T-helper 1 cell treated with Interleukin-12 subunit alpha and Interleukin-12 subunit beta and Interleukin-4 antibody, amounts not matched to agents 30 μg/mL and 1 μg/mL, for 36 hours (primary cell): ENCODE results near the gene GLCCI1.

Source experiments
- H3K27ac Mint-ChIP-seq: one replicate; pipeline ENCODE4 v1.8.0; 2021; ENCODE audit warnings: mild to moderate bottlenecking, mixed read lengths
- H3K27me3 Mint-ChIP-seq: one replicate; pipeline ENCODE4 v1.8.0; 2021; ENCODE audit warnings: low read depth, mixed read lengths
- H3K36me3 Mint-ChIP-seq: one replicate; pipeline ENCODE4 v1.8.0; 2021; ENCODE audit warnings: low read depth, mixed read lengths
- H3K4me1 Mint-ChIP-seq: one replicate; pipeline ENCODE4 v1.8.0; 2021; ENCODE audit warnings: low read depth, mixed read lengths
- H3K4me3 Mint-ChIP-seq: one replicate; pipeline ENCODE4 v1.8.0; 2021; ENCODE audit warnings: mild to moderate bottlenecking, moderate library complexity, mixed read lengths
- H3K9me3 Mint-ChIP-seq: one replicate; pipeline ENCODE4 v1.8.0; 2021; ENCODE audit warnings: mixed read lengths

GLCCI1 gene

DNA sequence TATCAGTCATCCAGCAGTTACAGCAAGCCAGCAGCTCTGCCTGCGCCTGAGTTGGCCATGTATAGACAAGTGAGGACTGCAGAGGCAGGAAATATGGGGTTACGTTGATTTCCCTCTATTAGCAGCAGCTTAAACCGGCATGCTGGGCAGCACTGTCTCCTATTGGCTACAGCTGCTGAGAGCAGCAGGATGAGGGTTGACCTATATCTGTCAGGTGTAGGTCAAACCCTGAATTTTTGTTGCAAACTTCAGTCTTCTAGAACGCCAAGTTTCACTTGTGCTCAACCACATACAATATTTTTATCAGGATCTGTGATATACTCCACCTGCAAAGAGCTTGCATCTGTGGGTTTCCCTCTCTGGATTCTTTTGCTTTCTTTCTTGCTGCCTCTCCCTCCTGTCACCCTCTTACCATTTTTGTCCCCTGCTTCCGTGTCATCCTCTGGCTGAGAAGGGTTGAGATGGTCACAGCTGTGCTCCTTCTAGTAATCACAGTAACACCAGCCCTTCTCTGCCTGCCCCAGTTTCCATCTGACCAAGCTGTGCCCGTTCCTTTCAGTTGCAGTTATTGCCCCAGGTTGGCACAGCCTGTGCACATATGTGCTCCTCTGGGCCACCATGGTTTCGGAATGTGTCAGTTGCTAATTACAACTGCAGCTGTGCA lies 23.8 kb upstream of the GLCCI1 start:
- Mint-ChIP-seq H3K36me3 (no peaks in the 10 kb centered on the region), H3K9me3 (no peaks in the 10 kb centered on the region), H3K27ac (peak overlapping the region; percentile 83), H3K27me3 (no peaks in the 10 kb centered on the region), H3K4me1 (peaks cover 20% of the 10 kb centered on the region), H3K4me3 (peak overlapping the region; percentile 61)

DNA sequence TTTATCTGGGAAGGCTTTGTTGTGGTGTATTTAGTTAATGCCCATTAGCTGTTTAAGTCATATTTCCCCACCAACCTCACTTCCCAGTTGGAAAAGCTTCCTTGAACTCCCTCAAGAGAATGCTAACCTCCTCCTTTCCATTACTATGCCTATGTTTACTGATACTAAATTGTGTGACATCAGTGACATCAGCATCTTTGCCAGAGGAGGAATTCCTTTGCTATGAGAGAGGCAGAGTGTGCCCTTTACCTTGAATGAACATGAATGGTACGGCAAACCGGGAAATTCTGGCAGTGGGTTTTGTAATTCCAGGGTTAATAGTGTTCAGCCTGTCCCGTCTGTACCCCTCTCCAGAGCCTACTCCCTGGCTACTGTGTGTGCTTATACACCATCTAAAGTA lies 22.1 kb upstream of the GLCCI1 start:
- Mint-ChIP-seq H3K9me3 (peaks cover 10% of the 10 kb centered on the region), H3K4me3 (no peak overlapping the region)

DNA sequence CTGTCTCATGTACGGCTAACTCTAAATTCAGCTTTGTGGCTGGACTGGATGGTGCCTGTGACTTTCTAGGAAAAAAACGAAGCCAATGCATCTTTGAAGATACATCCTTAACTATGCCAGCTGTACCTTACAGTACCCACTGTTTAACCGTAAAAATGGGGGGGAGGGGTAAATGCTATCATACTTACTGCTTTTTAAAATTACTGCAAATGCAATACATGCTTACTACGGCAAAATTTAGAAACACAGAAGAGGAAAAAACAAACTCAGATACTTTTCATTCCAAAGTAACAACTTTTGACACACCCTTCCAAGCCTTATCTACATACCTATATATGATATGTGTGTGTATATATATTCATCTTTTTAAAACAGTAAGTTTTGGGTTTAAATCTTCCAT lies 20.4 kb upstream of the GLCCI1 start:
- Mint-ChIP-seq H3K27me3 (no peaks in the 10 kb centered on the region), H3K4me1 (peaks cover 18% of the 10 kb centered on the region), H3K9me3 (peaks cover 10% of the 10 kb centered on the region), H3K4me3 (no peak overlapping the region), H3K27ac (no peak overlapping the region), H3K36me3 (peaks cover 4% of the 10 kb centered on the region)

More for the DNA sequence above, 22.1 kb upstream of the GLCCI1 start:
- peaks cover 4% of the 10 kb centered on the region for H3K36me3 Mint-ChIP-seq
- H3K4me1 Mint-ChIP-seq: peaks cover 20% of the 10 kb centered on the region
- no peak overlapping the region for H3K27ac Mint-ChIP-seq
- H3K27me3 Mint-ChIP-seq: no peaks in the 10 kb centered on the region

DNA sequence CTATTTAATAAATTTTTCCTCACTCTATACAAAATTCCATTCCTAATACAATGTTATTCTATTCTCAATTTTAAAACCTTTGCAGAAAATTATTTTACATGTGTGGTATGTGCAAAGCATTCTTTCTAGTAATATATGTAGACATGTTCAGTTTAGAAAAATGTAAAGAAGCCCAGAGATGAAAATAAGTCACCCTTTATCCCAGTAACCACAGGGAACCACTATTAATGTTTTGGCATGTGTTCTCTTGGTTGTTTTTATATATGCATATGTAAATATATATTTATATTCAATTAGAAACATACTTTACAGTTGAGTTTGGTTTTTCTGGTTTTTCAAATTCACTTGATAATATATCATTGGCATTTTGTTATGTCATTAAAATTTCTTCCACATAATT lies 14.8 kb upstream of the GLCCI1 start:
- peaks cover 10% of the 10 kb centered on the region for H3K9me3 Mint-ChIP-seq
- no peak overlapping the region for H3K27ac Mint-ChIP-seq
- no peaks in the 10 kb centered on the region for H3K4me1 Mint-ChIP-seq
- H3K27me3 Mint-ChIP-seq: no peaks in the 10 kb centered on the region
- peaks cover 5% of the 10 kb centered on the region for H3K36me3 Mint-ChIP-seq
- H3K4me3 Mint-ChIP-seq: no peak overlapping the region

DNA sequence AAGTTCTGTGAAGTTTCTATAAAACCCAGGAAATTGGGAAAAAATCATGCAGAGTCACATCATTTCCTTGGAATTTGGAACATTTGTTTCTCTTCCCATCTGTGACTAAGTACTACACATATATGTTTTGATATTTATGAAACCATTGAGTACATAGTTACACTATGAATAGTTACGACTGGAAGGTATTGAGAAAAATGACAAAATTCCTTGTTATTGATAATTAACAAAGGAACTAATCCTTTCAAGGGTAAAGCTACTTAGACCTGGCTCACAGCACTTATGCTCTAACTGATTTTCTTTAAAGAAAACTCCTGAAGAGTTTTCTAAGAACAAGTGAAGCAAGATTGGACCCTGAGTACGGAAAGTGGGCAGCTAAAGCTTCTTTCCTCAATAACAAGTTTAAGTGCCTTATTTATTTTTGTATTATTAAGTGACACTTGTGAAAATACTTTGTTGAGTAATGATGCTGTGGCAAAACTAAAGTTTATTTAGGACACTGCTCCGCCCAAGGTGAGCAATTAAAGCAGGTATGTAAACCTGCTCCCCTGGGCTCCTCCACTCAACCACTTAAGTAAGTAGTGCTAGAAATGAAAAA lies 12.0 kb upstream of the GLCCI1 start:
- Mint-ChIP-seq H3K36me3 (peaks cover 1% of the 10 kb centered on the region), H3K9me3 (no peaks in the 10 kb centered on the region), H3K27me3 (no peaks in the 10 kb centered on the region), H3K27ac (no peak overlapping the region), H3K4me3 (no peak overlapping the region), H3K4me1 (no peaks in the 10 kb centered on the region)

DNA sequence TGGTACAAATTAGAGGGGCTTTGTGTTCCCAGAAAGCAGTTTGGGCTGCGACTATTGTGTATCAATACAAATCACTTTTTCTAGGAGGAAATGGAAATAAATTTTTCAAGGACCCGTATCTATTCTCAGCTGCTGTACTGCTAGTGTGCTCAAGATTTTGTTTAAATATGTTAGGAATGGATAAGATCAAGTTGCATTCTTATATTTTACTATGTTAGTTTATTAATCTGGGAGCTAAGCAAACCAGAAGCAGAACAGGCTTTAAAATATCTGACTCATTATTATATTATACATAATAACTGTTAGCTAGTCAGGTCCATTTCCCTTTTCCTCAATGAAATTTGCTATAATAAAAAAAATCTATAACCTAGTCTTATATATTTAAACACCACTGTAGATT lies 11.1 kb upstream of the GLCCI1 start:
- no peak overlapping the region for H3K4me3 Mint-ChIP-seq
- H3K27me3 Mint-ChIP-seq: no peaks in the 10 kb centered on the region
- H3K9me3 Mint-ChIP-seq: no peaks in the 10 kb centered on the region
- no peak overlapping the region for H3K27ac Mint-ChIP-seq
- peaks cover 1% of the 10 kb centered on the region for H3K36me3 Mint-ChIP-seq
- H3K4me1 Mint-ChIP-seq: no peaks in the 10 kb centered on the region

DNA sequence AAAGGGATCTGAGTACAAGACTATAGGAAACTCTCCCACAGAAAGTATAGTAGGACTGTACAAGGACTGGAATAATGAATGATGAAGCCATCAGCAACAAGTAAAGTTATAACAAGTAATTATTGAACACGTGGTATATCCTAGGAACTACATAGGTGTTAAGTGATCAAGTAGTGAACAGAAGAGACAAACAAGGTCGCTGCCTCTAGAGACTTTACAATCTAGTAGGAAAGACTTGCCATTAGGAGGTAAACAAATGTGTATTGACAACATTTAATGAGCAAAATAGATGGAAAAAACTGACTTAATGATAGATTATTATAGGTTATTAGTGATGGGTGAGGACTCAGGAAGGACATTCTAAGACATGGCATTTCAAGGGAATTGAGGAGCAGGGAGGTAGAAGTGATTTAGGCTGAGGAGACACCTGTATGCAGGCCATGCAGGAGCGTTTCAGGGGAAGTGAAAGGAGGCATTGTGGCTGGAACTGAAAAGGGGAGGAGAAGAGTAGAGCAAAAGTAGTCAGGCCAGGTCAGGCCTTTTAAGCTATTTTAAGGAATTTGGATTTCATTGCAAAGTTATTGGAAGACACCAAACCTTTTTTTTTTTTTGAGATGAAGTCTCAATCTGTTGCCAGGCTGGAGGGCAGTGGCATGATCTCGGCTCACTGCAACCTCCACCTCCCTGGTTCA lies 8.5 kb upstream of the GLCCI1 start:
- Mint-ChIP-seq H3K4me3 (no peak overlapping the region), H3K36me3 (no peaks in the 10 kb centered on the region), H3K27ac (no peak overlapping the region), H3K9me3 (no peaks in the 10 kb centered on the region), H3K4me1 (no peaks in the 10 kb centered on the region), H3K27me3 (no peaks in the 10 kb centered on the region)

DNA sequence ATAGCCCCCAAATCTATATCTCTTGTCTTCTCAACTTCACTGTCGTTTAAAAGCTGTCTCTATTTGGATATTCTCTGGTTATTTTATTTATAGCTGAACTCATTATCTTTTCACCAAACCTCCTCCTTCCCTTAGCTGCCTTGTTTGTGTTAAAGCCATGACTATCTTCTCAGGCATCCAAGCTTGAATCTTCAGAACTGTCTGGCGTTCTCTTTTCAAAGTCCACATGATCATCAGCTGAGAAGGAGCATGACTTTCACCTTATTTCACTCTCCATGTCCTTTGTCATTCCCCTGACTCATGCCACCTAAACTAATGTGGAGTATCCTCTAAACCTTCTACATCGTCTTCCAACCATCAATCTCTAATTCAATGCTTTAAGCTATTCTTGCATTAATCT lies 5.7 kb upstream of the GLCCI1 start:
- Mint-ChIP-seq H3K4me1 (peaks cover 5% of the 10 kb centered on the region), H3K27me3 (no peaks in the 10 kb centered on the region), H3K9me3 (no peaks in the 10 kb centered on the region), H3K27ac (no peak overlapping the region), H3K4me3 (no peak overlapping the region), H3K36me3 (no peaks in the 10 kb centered on the region)

DNA sequence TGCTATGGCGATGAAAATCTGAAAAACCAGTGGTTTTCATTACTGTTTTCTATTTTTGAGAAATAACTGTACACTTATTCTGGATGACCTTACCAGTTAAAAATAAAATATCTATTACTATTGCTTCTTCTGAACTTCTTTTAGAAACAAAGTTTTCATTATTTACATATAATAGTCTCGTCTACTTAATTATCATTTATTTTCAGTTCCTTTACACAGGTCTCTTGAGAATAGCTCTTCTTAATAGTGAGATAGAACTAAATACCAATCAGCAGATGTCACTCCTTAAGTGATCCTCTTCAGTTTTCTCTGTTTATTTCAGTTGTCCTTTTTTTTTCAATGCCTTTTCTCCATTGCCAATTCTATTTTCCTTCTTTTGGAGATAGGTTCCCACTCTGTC lies 4.3 kb upstream of the GLCCI1 start:
- Mint-ChIP-seq H3K4me1 (peaks cover 5% of the 10 kb centered on the region), H3K9me3 (no peaks in the 10 kb centered on the region), H3K27me3 (no peaks in the 10 kb centered on the region), H3K4me3 (no peak overlapping the region), H3K36me3 (no peaks in the 10 kb centered on the region), H3K27ac (no peak overlapping the region)

DNA sequence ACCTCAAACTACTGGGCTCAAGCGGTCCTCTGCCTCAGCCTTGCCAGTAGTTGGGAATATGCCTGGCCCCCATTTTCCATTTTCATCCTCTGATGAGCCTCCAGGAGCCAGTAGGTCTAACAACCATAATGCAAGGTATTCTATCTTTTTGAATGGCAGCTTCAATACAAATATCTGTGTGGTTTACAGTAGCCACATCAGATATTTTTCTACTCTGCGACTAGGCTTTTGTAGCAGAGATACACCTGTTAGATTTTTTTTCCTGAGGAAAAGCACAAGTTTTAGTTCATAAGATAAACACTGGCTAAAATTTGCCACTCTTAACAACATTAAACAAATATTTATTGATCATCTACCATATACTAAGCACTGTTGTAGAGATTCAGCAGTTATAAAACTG lies 3.9 kb upstream of the GLCCI1 start:
- Mint-ChIP-seq H3K4me3 (no peak overlapping the region), H3K4me1 (peaks cover 5% of the 10 kb centered on the region), H3K36me3 (no peaks in the 10 kb centered on the region), H3K9me3 (no peaks in the 10 kb centered on the region), H3K27me3 (no peaks in the 10 kb centered on the region), H3K27ac (no peak overlapping the region)

DNA sequence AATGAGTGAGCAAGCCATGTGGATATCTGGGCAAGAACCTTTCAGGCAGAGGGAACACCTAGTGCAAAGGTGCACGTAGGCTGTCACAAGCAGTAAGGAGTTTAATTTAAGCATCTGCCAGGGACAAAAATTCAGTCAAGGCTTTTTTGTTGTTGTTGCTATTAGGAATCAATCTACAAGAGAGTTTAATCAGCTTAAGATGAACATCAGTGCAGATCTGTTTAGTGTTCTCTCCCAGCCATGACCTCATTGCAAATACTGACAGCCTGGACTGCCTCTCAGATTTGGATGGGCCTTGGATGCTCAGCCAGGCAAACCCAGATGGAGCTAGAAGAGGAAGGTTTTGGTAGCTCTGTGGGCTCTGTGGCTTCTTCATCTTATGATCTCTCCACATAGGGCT lies 3.3 kb upstream of the GLCCI1 start:
- Mint-ChIP-seq H3K27ac (no peak overlapping the region), H3K4me3 (no peak overlapping the region), H3K9me3 (no peaks in the 10 kb centered on the region), H3K27me3 (no peaks in the 10 kb centered on the region), H3K4me1 (peaks cover 5% of the 10 kb centered on the region), H3K36me3 (no peaks in the 10 kb centered on the region)

DNA sequence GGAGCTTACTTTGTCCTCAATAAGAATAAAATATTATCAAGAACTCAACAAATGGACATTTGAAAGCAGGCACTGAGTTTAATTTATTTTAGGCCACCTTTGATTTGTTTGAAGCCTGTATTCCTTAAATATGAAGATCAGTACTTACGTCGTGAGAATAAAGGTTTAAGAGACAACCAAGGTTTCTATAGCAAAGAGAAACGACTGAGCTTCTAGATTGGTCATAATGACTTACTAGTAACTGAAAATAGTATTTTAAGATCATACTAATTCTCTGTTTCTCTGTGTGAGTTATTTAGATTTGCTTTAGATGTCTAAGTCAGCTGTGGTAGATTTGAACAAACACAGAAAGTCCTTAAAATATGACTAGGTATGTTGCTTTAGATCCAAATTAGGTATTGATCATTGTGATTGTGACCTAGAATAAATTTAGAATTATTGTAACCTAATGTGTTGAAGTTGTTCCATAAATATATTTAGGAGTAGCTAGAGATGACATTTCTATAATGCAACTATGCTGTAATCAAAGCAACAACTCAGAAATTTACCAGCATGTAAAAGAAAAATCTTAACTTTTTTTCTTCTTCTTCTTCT lies 2.4 kb upstream of the GLCCI1 start:
- Mint-ChIP-seq H3K27ac (no peak overlapping the region), H3K36me3 (no peaks in the 10 kb centered on the region), H3K27me3 (no peaks in the 10 kb centered on the region), H3K4me3 (no peak overlapping the region), H3K4me1 (peaks cover 5% of the 10 kb centered on the region), H3K9me3 (no peaks in the 10 kb centered on the region)

DNA sequence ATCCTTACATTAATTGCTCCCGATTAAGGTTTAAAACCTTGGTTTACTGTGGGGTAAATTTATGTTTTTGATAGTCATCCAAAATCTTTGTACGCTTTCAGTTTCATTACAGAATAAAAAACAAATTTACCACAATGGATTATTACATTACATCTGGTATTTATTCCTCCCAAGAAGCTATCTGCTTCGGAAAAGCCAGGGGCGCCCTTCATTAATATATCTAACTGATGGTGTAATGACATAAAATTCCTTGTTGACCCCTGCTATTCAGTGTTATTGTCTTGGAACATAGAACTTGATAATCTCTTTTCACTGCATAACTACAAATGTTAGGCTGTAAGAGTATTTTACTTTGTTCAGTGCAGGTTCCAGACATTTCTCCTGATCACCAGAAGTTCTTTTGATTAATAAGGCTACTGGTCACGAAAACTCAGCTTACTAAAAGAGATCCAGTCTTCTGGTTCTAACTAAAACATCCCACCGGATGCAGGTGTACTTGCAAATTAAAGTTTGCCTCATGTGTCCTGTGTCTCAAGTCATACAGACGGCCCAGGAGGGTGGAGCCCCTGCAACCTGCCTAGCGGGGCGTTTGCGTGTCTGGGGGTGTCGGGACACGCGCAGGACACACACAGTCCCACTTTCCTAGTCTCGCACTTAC lies 581 bp upstream of the GLCCI1 start:
- peak overlapping the region; percentile 89 for H3K4me3 Mint-ChIP-seq
- no peaks in the 10 kb centered on the region for H3K27me3 Mint-ChIP-seq
- H3K9me3 Mint-ChIP-seq: no peaks in the 10 kb centered on the region
- H3K27ac Mint-ChIP-seq: peak overlapping the region; percentile 92
- H3K36me3 Mint-ChIP-seq: no peaks in the 10 kb centered on the region
- H3K4me1 Mint-ChIP-seq: peaks cover 7% of the 10 kb centered on the region

DNA sequence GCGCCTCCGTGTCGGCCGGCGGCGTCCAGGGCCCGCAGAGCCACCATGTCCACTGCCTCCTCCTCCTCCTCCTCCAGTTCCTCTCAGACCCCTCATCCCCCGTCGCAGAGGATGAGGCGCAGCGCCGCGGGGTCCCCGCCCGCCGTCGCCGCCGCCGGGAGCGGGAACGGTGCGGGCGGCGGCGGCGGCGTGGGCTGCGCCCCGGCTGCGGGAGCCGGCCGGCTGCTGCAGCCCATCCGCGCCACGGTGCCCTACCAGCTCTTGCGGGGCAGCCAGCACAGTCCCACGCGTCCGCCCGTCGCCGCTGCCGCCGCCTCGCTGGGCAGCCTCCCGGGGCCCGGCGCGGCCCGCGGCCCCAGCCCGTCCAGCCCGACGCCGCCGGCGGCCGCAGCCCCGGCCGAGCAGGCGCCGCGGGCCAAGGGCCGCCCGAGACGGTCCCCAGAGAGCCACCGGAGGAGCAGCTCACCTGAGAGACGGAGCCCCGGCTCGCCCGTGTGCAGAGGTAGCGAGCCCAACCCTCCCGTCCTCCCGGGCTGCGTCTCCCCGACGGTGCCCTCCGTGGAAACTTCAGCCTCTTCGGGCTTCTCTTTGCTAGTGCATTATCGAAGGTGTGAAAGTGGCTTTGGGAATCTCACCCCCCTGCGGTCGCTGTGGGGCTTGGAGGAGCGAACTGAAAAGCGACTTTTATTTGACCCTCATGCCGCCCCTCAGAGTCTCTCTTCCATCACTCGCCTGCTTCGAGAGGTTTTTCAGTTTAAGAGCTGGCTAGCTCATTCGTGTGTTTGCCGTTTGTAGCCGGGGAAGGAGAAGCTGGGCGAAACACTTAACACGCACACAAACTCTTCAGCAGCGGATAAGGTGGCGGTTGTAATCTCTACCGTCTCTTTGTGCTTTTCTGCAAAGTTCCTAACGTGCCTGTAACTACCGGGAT lies 975 bp downstream of the GLCCI1 start:
- H3K27ac Mint-ChIP-seq: no peak overlapping the region
- no peaks in the 10 kb centered on the region for H3K36me3 Mint-ChIP-seq
- peak overlapping the region; percentile 64 for H3K4me3 Mint-ChIP-seq
- H3K4me1 Mint-ChIP-seq: peaks cover 12% of the 10 kb centered on the region
- H3K9me3 Mint-ChIP-seq: no peaks in the 10 kb centered on the region
- H3K27me3 Mint-ChIP-seq: no peaks in the 10 kb centered on the region
